ENCODE measurements around the gene SUMO4.

GRCh38 chr6:149356081-149356750 is 43.8 kb upstream of the SUMO4 start:
- TF ChIP-seq, protein P1, sequence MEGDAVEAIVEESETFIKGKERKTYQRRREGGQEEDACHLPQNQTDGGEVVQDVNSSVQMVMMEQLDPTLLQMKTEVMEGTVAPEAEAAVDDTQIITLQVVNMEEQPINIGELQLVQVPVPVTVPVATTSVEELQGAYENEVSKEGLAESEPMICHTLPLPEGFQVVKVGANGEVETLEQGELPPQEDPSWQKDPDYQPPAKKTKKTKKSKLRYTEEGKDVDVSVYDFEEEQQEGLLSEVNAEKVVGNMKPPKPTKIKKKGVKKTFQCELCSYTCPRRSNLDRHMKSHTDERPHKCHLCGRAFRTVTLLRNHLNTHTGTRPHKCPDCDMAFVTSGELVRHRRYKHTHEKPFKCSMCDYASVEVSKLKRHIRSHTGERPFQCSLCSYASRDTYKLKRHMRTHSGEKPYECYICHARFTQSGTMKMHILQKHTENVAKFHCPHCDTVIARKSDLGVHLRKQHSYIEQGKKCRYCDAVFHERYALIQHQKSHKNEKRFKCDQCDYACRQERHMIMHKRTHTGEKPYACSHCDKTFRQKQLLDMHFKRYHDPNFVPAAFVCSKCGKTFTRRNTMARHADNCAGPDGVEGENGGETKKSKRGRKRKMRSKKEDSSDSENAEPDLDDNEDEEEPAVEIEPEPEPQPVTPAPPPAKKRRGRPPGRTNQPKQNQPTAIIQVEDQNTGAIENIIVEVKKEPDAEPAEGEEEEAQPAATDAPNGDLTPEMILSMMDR (IDR thresholded peaks at IDR 0.05): no peak
- TF ChIP-seq POLR2A (IDR thresholded peaks at IDR 0.05) (no peak), EP300 (IDR thresholded peaks at IDR 0.05) (no peak)
